PFSK-1 (cell line): ENCODE data around the gene DCXR.

Experiments
- POLR2AphosphoS5 ChIP-seq: IDR thresholded peaks from 2 replicates; pipeline ENCODE4 v1.6.1; 2012; ENCODE audit warnings: low read depth, mild to moderate bottlenecking, control low read depth, low read length, moderate library complexity
- TAF1 ChIP-seq: IDR thresholded peaks from 2 replicates; pipeline ENCODE4 v1.6.1; 2012; ENCODE audit warnings: low read length, control low read depth, borderline replicate concordance; ENCODE audit not compliant: insufficient read depth
- TF ChIP-seq, protein P1 (sequence below), 2 experiments: IDR thresholded peaks; 2 replicates each; pipeline versions ENCODE4 v1.6.1 to v1.8.0; 2011 to 2012; ENCODE audit warnings: low read depth in 2 of 2, low read length in 2 of 2, control low read depth in 1 of 2, inconsistent platforms in 1 of 2, mild to moderate bottlenecking in 1 of 2, moderate library complexity in 1 of 2; ENCODE audit not compliant: insufficient read depth in 1 of 2

DNA sequence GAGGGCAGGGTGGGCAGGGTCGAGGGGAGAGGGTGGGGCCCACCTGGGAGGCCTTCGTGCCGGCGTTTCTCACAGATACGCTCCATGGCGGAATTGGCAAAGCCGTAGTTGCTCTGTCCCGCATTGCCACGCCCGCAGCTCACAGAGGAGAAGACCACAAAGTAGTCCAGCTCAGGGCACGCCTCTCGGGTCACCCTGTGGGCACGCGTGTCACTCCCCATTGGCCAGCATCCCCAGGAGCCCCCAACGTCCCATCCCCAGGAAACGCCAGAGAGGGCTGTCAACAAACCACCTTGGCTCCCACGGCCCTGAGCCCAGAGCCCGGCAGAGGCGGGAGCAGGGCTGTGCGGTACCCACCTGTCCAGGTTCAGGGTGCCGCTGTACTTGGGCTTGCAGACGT lies 44.5 kb upstream of the DCXR start:
- TF ChIP-seq, protein P1, sequence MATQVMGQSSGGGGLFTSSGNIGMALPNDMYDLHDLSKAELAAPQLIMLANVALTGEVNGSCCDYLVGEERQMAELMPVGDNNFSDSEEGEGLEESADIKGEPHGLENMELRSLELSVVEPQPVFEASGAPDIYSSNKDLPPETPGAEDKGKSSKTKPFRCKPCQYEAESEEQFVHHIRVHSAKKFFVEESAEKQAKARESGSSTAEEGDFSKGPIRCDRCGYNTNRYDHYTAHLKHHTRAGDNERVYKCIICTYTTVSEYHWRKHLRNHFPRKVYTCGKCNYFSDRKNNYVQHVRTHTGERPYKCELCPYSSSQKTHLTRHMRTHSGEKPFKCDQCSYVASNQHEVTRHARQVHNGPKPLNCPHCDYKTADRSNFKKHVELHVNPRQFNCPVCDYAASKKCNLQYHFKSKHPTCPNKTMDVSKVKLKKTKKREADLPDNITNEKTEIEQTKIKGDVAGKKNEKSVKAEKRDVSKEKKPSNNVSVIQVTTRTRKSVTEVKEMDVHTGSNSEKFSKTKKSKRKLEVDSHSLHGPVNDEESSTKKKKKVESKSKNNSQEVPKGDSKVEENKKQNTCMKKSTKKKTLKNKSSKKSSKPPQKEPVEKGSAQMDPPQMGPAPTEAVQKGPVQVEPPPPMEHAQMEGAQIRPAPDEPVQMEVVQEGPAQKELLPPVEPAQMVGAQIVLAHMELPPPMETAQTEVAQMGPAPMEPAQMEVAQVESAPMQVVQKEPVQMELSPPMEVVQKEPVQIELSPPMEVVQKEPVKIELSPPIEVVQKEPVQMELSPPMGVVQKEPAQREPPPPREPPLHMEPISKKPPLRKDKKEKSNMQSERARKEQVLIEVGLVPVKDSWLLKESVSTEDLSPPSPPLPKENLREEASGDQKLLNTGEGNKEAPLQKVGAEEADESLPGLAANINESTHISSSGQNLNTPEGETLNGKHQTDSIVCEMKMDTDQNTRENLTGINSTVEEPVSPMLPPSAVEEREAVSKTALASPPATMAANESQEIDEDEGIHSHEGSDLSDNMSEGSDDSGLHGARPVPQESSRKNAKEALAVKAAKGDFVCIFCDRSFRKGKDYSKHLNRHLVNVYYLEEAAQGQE (IDR thresholded peaks at IDR 0.05; ENCODE audit: insufficient read depth in 1 of 2, low read depth in 2 of 2, low read length in 2 of 2), result no peak
- TF ChIP-seq POLR2AphosphoS5, result no peak
- no peak for TF ChIP-seq TAF1
